Measurements from ENCODE around the gene CDC14B. TPM values are rescaled to one million over a fixed set of nuclear protein-coding genes. Genes with fewer than 3 reads are reported as not detected.

Gene CDC14B
- total RNA-seq, 2 experiments from 2014 or later: 0.62 to 0.89 TPM

GRCh38 chr9:96482476-96482875 lies 137.2 kb downstream of the CDC14B start:
- CTCF ChIA-PET: interaction anchor here (0.6 kb wide), 1 partner anchor 183 kb away, joined by 3 read pairs; no protein-coding TSS in a partner anchor
- Mint-ChIP-seq H3K27me3 (ENCODE audit: low read depth) (no peaks in the 10 kb centered on the region), H3K27ac (peak overlapping the region; percentile 19), H3K4me3 (no peak overlapping the region), H3K4me1 (ENCODE audit: low read depth) (peaks cover 50% of the 10 kb centered on the region), H3K36me3 (ENCODE audit: low read depth) (peaks cover 18% of the 10 kb centered on the region), H3K9me3 (no peaks in the 10 kb centered on the region)
- no peak for DNase-seq
- intact Hi-C loops (cut with micrococcal nuclease): no loop called here

- H3K27me3 Mint-ChIP-seq (ENCODE audit: low read depth): no peaks in the 10 kb centered on the region
- H3K27ac Mint-ChIP-seq: no peak overlapping the region
- intact Hi-C loops (cut with micrococcal nuclease): no loop called here
- CTCF ChIA-PET: no interaction called here
- H3K4me3 Mint-ChIP-seq: no peak overlapping the region
- H3K36me3 Mint-ChIP-seq (ENCODE audit: low read depth): peaks cover 17% of the 10 kb centered on the region
- DNase-seq: no peak
- peaks cover 51% of the 10 kb centered on the region for H3K4me1 Mint-ChIP-seq (ENCODE audit: low read depth)
- no peaks in the 10 kb centered on the region for H3K9me3 Mint-ChIP-seq
Measured at GRCh38 chr9:96480736-96481135, 138.9 kb downstream of the CDC14B start.

GRCh38 chr9:96478829-96479371 lies 140.7 kb downstream of the CDC14B start:
- Mint-ChIP-seq H3K9me3 (no peaks in the 10 kb centered on the region), H3K4me1 (ENCODE audit: low read depth) (peaks cover 33% of the 10 kb centered on the region), H3K36me3 (ENCODE audit: low read depth) (peaks cover 14% of the 10 kb centered on the region), H3K27me3 (ENCODE audit: low read depth) (no peaks in the 10 kb centered on the region), H3K27ac (peak overlapping the region; percentile 88), H3K4me3 (no peak overlapping the region)
- peak; percentile 60 for DNase-seq
- intact Hi-C loops (cut with micrococcal nuclease): loop anchor here (1.0 to 10.0 kb wide), 8 partner anchors 28 to 754 kb away; partner anchors contain the start of genes HABP4 and ZNF367
- CTCF ChIA-PET: interaction anchor here (1.7 kb wide), 1 partner anchor 88 kb away, joined by 10 read pairs; no protein-coding TSS in a partner anchor

GRCh38 chr9:96476591-96476990 lies 143.1 kb downstream of the CDC14B start:
- no peaks in the 10 kb centered on the region for H3K9me3 Mint-ChIP-seq
- peaks cover 7% of the 10 kb centered on the region for H3K36me3 Mint-ChIP-seq (ENCODE audit: low read depth)
- H3K4me3 Mint-ChIP-seq: no peak overlapping the region
- peaks cover 25% of the 10 kb centered on the region for H3K4me1 Mint-ChIP-seq (ENCODE audit: low read depth)
- CTCF ChIA-PET: interaction anchor here (0.9 to 1.3 kb wide), 2 partner anchors 27 to 35 kb away, joined by 3 read pairs; partner anchors contain the start of gene HABP4
- H3K27ac Mint-ChIP-seq: no peak overlapping the region
- DNase-seq: no peak
- H3K27me3 Mint-ChIP-seq (ENCODE audit: low read depth): no peaks in the 10 kb centered on the region
- intact Hi-C loops (cut with micrococcal nuclease): loop anchor here (5.0 to 10.0 kb wide), 2 partner anchors 462 to 586 kb away; no protein-coding TSS in a partner anchor

DNA sequence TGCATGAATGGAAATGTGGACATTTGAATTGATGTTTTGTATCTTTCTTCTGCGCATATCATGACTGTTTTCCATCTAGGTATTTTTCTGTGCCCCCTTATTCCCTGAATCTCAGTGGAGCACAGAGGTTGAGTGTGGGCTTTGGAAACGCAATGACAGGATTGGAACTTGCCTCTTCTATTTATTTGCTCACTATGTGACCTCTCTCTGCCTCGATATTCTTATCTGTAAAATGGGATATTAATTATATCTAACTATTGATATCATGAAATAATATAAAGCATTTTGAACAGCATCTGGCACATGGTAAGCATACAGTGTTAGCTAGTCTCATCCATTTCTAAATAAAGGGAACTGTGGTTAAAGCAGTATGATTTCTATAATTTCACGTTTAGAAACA lies 143.6 kb downstream of the CDC14B start:
- no peak overlapping the region for H3K27ac Mint-ChIP-seq
- H3K9me3 Mint-ChIP-seq: no peaks in the 10 kb centered on the region
- intact Hi-C loops (cut with micrococcal nuclease): loop anchor here (5.0 to 10.0 kb wide), 2 partner anchors 461 to 586 kb away; no protein-coding TSS in a partner anchor
- DNase-seq: no peak
- peaks cover 25% of the 10 kb centered on the region for H3K4me1 Mint-ChIP-seq (ENCODE audit: low read depth)
- no peaks in the 10 kb centered on the region for H3K27me3 Mint-ChIP-seq (ENCODE audit: low read depth)
- H3K4me3 Mint-ChIP-seq: no peak overlapping the region
- H3K36me3 Mint-ChIP-seq (ENCODE audit: low read depth): peaks cover 10% of the 10 kb centered on the region
- CTCF ChIA-PET: interaction anchor here (1.2 kb wide), 1 partner anchor 174 kb away, joined by 3 read pairs; no protein-coding TSS in a partner anchor

DNA sequence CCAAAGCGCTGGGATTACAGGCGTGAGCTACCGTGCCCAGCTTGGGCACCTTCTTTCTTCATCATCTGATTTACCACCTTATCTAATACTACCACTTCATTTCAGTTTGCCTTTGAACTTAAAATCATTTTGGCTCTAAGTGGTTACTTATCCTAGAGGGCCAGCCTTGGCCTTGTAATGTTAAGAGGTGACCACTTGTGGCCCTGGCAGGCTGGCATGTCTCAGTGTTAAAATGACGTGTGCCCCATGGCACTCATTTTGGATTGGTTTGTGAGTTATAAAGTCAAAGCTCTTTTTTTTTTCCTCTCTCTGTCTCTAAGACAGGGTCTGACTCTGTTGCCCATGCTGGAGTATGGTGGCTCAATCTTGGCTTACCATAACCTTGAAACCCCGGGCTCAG lies 151.9 kb downstream of the CDC14B start:
- CTCF ChIA-PET: no interaction called here
- peaks cover 10% of the 10 kb centered on the region for H3K36me3 Mint-ChIP-seq (ENCODE audit: low read depth)
- no peaks in the 10 kb centered on the region for H3K27me3 Mint-ChIP-seq (ENCODE audit: low read depth)
- intact Hi-C loops (cut with micrococcal nuclease): no loop called here
- no peaks in the 10 kb centered on the region for H3K9me3 Mint-ChIP-seq
- DNase-seq: no peak
- H3K4me3 Mint-ChIP-seq: no peak overlapping the region
- H3K27ac Mint-ChIP-seq: no peak overlapping the region
- H3K4me1 Mint-ChIP-seq (ENCODE audit: low read depth): no peaks in the 10 kb centered on the region

GRCh38 chr9:96464426-96464825 lies 155.2 kb downstream of the CDC14B start:
- intact Hi-C loops (cut with micrococcal nuclease): no loop called here
- peaks cover 7% of the 10 kb centered on the region for H3K36me3 Mint-ChIP-seq (ENCODE audit: low read depth)
- CTCF ChIA-PET: no interaction called here
- H3K27ac Mint-ChIP-seq: no peak overlapping the region
- H3K4me1 Mint-ChIP-seq (ENCODE audit: low read depth): peaks cover 3% of the 10 kb centered on the region
- no peaks in the 10 kb centered on the region for H3K9me3 Mint-ChIP-seq
- DNase-seq: no peak
- no peak overlapping the region for H3K4me3 Mint-ChIP-seq
- no peaks in the 10 kb centered on the region for H3K27me3 Mint-ChIP-seq (ENCODE audit: low read depth)

DNA sequence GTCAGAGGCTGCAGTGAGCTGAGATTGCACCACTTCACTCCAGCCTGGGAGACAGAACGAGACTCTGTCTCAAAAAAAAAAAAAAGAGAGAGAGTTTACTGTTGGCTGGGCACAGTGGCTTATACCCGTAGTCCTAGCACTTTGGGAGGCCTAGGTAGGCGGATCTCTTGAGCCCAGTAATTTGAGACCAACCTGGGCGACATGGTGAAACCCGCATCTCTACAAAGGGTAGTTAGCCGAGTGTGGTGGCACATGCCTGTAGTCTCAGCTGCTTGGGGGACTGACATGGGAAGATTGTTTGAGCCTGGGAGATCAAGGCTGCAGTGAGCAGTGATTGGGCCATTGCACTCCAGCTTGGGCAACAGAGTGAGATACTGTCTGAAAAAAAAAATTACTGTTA lies 157.1 kb downstream of the CDC14B start:
- CTCF ChIA-PET: no interaction called here
- no peak for DNase-seq
- Mint-ChIP-seq H3K9me3 (no peaks in the 10 kb centered on the region), H3K27me3 (ENCODE audit: low read depth) (no peaks in the 10 kb centered on the region), H3K4me3 (no peak overlapping the region), H3K36me3 (ENCODE audit: low read depth) (peaks cover 14% of the 10 kb centered on the region), H3K27ac (no peak overlapping the region), H3K4me1 (ENCODE audit: low read depth) (peaks cover 10% of the 10 kb centered on the region)
- intact Hi-C loops (cut with micrococcal nuclease): no loop called here

GRCh38 chr9:96461336-96461735 lies 158.3 kb downstream of the CDC14B start:
- Mint-ChIP-seq H3K27me3 (ENCODE audit: low read depth) (no peaks in the 10 kb centered on the region), H3K27ac (no peak overlapping the region), H3K4me1 (ENCODE audit: low read depth) (peaks cover 10% of the 10 kb centered on the region), H3K4me3 (no peak overlapping the region), H3K36me3 (ENCODE audit: low read depth) (peaks cover 14% of the 10 kb centered on the region), H3K9me3 (no peaks in the 10 kb centered on the region)
- DNase-seq: no peak
- CTCF ChIA-PET: no interaction called here
- intact Hi-C loops (cut with micrococcal nuclease): no loop called here

DNA sequence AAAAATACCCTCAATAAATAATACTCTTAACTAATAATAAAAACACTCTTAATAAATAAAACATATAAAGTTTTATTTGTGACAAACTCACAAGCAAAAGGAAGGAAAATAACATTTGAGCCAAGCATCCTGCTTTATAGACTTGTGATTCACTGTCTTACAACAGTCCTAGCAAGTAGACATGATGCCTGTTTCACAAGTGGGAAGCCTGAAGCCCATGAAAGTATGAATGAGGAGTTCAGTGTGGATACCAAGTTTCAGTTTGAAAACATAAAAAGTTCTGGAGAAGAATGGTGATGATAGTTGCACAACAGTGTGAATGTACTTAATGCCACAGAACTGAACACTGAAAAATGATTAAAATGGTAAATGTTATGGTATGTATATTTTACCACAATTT lies 158.8 kb downstream of the CDC14B start:
- no peaks in the 10 kb centered on the region for H3K9me3 Mint-ChIP-seq
- H3K4me3 Mint-ChIP-seq: no peak overlapping the region
- CTCF ChIA-PET: no interaction called here
- intact Hi-C loops (cut with micrococcal nuclease): no loop called here
- H3K27me3 Mint-ChIP-seq (ENCODE audit: low read depth): no peaks in the 10 kb centered on the region
- no peak for DNase-seq
- peaks cover 10% of the 10 kb centered on the region for H3K4me1 Mint-ChIP-seq (ENCODE audit: low read depth)
- H3K36me3 Mint-ChIP-seq (ENCODE audit: low read depth): peaks cover 12% of the 10 kb centered on the region
- no peak overlapping the region for H3K27ac Mint-ChIP-seq

GRCh38 chr9:96460470-96460869 lies 159.2 kb downstream of the CDC14B start:
- DNase-seq: no peak
- Mint-ChIP-seq H3K4me3 (no peak overlapping the region), H3K4me1 (ENCODE audit: low read depth) (peaks cover 10% of the 10 kb centered on the region), H3K27ac (no peak overlapping the region), H3K36me3 (ENCODE audit: low read depth) (peaks cover 8% of the 10 kb centered on the region), H3K27me3 (ENCODE audit: low read depth) (no peaks in the 10 kb centered on the region), H3K9me3 (no peaks in the 10 kb centered on the region)
- CTCF ChIA-PET: interaction anchor here (1.2 kb wide), 1 partner anchor 8 kb away, joined by 4 read pairs; no protein-coding TSS in a partner anchor
- intact Hi-C loops (cut with micrococcal nuclease): no loop called here

DNA sequence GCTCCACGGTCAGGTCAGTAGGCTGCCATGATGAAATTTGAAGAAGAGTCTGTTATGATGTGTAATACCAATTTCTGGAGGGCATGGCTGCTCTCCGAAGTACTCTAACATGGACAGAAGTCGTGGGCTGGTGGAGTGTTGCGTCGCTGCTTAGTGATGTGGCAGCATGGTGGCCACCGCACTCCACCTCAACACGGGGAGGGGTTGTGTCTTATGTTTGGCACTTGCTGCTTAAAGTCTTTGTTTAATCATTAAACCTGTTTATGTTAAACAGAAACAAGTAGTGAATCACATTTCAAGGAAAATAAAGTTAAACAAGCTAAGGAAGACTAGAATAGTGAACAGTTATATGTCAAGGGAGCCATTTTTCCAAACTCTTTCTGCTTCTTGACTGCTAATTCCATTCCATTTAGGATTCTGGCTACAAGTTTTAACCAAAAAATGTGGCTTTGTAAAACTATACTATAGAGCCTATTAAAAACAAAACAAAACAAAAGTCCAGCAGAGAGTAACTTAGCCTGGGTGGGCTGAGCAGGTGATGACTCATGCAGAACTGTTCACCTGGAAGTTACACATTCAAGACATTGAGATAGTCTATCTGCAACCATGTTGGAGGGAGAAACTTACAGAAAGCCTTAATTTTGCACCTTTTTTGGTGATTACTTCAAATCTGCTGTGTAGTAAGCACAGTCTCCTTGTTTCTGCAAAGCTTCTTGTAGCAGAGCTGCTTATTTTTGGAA lies 160.2 kb downstream of the CDC14B start:
- H3K4me1 Mint-ChIP-seq (ENCODE audit: low read depth): peaks cover 12% of the 10 kb centered on the region
- H3K27me3 Mint-ChIP-seq (ENCODE audit: low read depth): no peaks in the 10 kb centered on the region
- CTCF ChIA-PET: interaction anchor here (1.2 kb wide), 1 partner anchor 9 kb away, joined by 4 read pairs; no protein-coding TSS in a partner anchor
- peaks cover 8% of the 10 kb centered on the region for H3K36me3 Mint-ChIP-seq (ENCODE audit: low read depth)
- H3K9me3 Mint-ChIP-seq: no peaks in the 10 kb centered on the region
- H3K4me3 Mint-ChIP-seq: no peak overlapping the region
- intact Hi-C loops (cut with micrococcal nuclease): no loop called here
- no peak for DNase-seq
- no peak overlapping the region for H3K27ac Mint-ChIP-seq

All from activated naive CD4-positive, alpha-beta T cell treated with anti-CD3 and anti-CD28 coated beads for 36 hours (primary cell).